Omental fat pad (tissue), 4 donors: ENCODE measurements around the gene PAX7. TPM values are rescaled to one million over a fixed set of nuclear protein-coding genes. Genes with fewer than 3 reads are reported as not detected.

Experiments used
- ATAC-seq: fragments of 150-250 bp; one replicate; pipeline ENCODE4 v1.9.1; 2016; ENCODE audit warnings: mild to moderate bottlenecking, moderate library complexity; ENCODE audit not compliant: low FRiP score
- DNase-seq: peaks from one replicate; pipeline ENCODE4 v3.0.0-alpha.2; 2019; ENCODE audit warnings: low spot score
- total RNA-seq, 4 donors: library from RNA; depleted of rRNA; stranded (reverse); fragments of >200 nt; gene quantifications; one replicate each; pipeline ENCODE4 v1.1.0, GENCODE V29; 2016
- TF ChIP-seq, protein P1 (sequence below), 3 donors: fragments of 450-650 bp; IDR thresholded peaks; one replicate each; pipeline ENCODE4 v1.5.1; 2016 to 2017; ENCODE audit warnings: antibody characterized with exemption in 3 of 3, mild to moderate bottlenecking in 3 of 3, moderate library complexity in 2 of 3

PAX7 gene
- total RNA-seq, 4 donors from 2014 or later: not detected

GRCh38 chr1:18597160-18598042 lies 33.2 kb upstream of the PAX7 start:
- ATAC-seq: peak; percentile 75
- DNase-seq: no peak
- TF ChIP-seq, protein P1, sequence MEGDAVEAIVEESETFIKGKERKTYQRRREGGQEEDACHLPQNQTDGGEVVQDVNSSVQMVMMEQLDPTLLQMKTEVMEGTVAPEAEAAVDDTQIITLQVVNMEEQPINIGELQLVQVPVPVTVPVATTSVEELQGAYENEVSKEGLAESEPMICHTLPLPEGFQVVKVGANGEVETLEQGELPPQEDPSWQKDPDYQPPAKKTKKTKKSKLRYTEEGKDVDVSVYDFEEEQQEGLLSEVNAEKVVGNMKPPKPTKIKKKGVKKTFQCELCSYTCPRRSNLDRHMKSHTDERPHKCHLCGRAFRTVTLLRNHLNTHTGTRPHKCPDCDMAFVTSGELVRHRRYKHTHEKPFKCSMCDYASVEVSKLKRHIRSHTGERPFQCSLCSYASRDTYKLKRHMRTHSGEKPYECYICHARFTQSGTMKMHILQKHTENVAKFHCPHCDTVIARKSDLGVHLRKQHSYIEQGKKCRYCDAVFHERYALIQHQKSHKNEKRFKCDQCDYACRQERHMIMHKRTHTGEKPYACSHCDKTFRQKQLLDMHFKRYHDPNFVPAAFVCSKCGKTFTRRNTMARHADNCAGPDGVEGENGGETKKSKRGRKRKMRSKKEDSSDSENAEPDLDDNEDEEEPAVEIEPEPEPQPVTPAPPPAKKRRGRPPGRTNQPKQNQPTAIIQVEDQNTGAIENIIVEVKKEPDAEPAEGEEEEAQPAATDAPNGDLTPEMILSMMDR (IDR thresholded peaks at IDR 0.05): peak in 1 of 3 donors; percentile 71

DNA sequence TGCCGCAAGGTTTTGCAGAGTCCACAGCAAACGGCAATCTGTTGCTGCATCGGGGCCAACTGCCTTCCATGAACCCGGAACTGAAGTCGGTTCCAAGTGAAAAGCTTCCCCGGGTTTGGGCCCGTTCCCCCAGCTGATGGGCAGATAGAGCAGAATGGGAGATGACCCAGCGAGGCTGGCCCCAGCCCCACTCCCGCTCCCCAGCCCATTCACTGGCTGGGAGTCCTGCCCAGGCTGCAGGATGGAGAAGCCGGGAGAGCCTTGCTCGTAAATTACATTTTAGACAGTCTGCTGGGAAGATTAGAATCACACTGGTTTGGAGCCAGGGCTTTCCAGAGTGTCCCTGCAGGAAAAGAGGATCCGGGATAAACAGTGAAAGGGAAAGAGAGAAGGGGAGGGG lies 31.6 kb upstream of the PAX7 start:
- TF ChIP-seq, protein P1 (IDR thresholded peaks at IDR 0.05): no peak
- no peak for DNase-seq
- no peak for ATAC-seq

GRCh38 chr1:18599704-18600103 lies 30.9 kb upstream of the PAX7 start:
- DNase-seq (no peak), ATAC-seq (no peak)

GRCh38 chr1:18602533-18603211 lies 28.0 kb upstream of the PAX7 start:
- TF ChIP-seq, protein P1 (IDR thresholded peaks at IDR 0.05): no peak
- no peak for ATAC-seq
- no peak for DNase-seq

More at GRCh38 chr1:18599704-18600103, 30.9 kb upstream of the PAX7 start:
- TF ChIP-seq, protein P1 (IDR thresholded peaks at IDR 0.05): no peak

GRCh38 chr1:18603212-18603852 lies 27.3 kb upstream of the PAX7 start:
- TF ChIP-seq, protein P1 (IDR thresholded peaks at IDR 0.05): no peak
- DNase-seq (no peak), ATAC-seq (no peak)

DNA sequence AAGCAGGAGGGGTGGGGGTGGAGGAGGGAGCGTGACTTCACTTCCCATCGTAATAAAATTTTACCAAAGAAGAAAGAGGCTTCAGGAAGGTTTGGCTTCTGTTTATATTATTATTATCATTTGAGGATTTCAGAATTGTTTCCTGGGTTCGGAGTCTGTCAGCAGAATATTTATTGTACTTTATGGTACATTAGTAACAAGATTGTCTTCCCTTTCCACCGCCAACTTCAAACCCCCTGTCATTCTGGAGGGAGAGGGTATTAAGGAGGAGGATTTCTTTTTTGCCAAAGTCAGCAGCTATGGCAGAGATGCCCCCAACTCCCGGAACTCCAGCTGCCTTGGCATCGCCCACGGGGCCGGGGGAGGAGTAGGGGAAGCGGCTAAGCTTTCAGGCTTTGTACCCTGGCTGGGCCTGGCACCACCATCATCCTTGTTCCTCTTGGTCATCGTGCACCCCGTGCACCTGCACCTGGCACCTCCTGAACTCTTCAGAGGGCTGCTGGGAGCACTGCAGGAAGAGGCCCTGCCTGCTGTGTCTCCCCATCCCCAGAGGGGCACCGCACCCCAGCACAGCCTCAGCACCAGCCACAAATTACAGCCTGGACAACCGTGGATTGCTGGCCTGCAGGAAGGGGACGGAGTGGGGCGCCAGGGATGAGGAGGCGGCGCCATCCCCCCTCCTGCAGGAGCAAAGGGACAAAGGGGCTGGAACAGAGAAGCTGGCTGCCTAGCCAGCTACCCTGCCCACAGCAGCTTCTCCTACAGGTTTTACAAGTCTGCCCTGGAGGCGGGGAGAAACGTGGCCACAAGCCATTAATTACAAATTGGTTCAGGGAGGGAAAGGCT lies 24.0 kb upstream of the PAX7 start:
- ATAC-seq (no peak), DNase-seq (no peak)
- TF ChIP-seq, protein P1 (IDR thresholded peaks at IDR 0.05): no peak
